ENCODE measurements around the gene DOCK9. TPM values are rescaled to one million over a fixed set of nuclear protein-coding genes. Genes with fewer than 3 reads are reported as not detected.
"Not testable (repeated sequence)": the region's sequence is repeated elsewhere in the genome, so short reads cannot be mapped to it uniquely, and the experiment has no call there.

DOCK9 gene
- total RNA-seq, 1 experiment from 2014 or later: 4.5 TPM

GRCh38 chr13:98755116-98755515 is 222.7 kb downstream of the DOCK9 start:
- H3K9me3 ChIP-seq (ENCODE audit: low read depth, low read length, poor library complexity, severe bottlenecking): peaks cover 6% of the 10 kb centered on the region
- ChIA-PET CTCF (no interaction called here), POLR2A (ENCODE audit: low non-redundant PET) (no interaction called here)
- DNase-seq (ENCODE audit: low spot score): no peak
- intact Hi-C loops (cut with micrococcal nuclease; ENCODE audit: unreplicated experiment): no loop called here
- BruUV-seq (replicated peaks): no TSS peak
- peaks cover 3% of the 10 kb centered on the region for H3K4me1 ChIP-seq (ENCODE audit: insufficient read depth, low read length, poor library complexity, severe bottlenecking)
- TF ChIP-seq EZH2 (IDR thresholded peaks at IDR 0.05; ENCODE audit: borderline replicate concordance, low read depth, low read length, poor library complexity, severe bottlenecking): no peak
- TF ChIP-seq, protein P1, sequence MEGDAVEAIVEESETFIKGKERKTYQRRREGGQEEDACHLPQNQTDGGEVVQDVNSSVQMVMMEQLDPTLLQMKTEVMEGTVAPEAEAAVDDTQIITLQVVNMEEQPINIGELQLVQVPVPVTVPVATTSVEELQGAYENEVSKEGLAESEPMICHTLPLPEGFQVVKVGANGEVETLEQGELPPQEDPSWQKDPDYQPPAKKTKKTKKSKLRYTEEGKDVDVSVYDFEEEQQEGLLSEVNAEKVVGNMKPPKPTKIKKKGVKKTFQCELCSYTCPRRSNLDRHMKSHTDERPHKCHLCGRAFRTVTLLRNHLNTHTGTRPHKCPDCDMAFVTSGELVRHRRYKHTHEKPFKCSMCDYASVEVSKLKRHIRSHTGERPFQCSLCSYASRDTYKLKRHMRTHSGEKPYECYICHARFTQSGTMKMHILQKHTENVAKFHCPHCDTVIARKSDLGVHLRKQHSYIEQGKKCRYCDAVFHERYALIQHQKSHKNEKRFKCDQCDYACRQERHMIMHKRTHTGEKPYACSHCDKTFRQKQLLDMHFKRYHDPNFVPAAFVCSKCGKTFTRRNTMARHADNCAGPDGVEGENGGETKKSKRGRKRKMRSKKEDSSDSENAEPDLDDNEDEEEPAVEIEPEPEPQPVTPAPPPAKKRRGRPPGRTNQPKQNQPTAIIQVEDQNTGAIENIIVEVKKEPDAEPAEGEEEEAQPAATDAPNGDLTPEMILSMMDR (conservative IDR thresholded peaks at IDR 0.05; ENCODE audit: low read depth, low read length): no peak
- no peak overlapping the region for H3K4me3 ChIP-seq (ENCODE audit: low read depth, low read length, poor library complexity, severe bottlenecking)
- peaks cover 30% of the 10 kb centered on the region for H3K27me3 ChIP-seq (replicated peaks; ENCODE audit: insufficient read depth, low read depth, low read length, poor library complexity)
- no peak overlapping the region for H3K27ac ChIP-seq (ENCODE audit: low read depth, low read length, poor library complexity, severe bottlenecking)
- no peaks in the 10 kb centered on the region for H3K36me3 ChIP-seq (ENCODE audit: insufficient read depth, low read length, poor library complexity, severe bottlenecking)

- H3K4me3 ChIP-seq (ENCODE audit: low read depth, low read length, poor library complexity, severe bottlenecking); intact Hi-C loops (cut with micrococcal nuclease; ENCODE audit: unreplicated experiment); BruUV-seq (replicated peaks); H3K36me3 ChIP-seq (ENCODE audit: insufficient read depth, low read length, poor library complexity, severe bottlenecking); H3K9me3 ChIP-seq (ENCODE audit: low read depth, low read length, poor library complexity, severe bottlenecking); H3K27ac ChIP-seq (ENCODE audit: low read depth, low read length, poor library complexity, severe bottlenecking); CTCF ChIA-PET; POLR2A ChIA-PET (ENCODE audit: low non-redundant PET); H3K4me1 ChIP-seq (ENCODE audit: insufficient read depth, low read length, poor library complexity, severe bottlenecking); DNase-seq (ENCODE audit: low spot score): not testable (repeated sequence)
- peaks cover 34% of the 10 kb centered on the region for H3K27me3 ChIP-seq (replicated peaks; ENCODE audit: insufficient read depth, low read depth, low read length, poor library complexity)
Measured at GRCh38 chr13:98754468-98754867, 223.4 kb downstream of the DOCK9 start.

DNA sequence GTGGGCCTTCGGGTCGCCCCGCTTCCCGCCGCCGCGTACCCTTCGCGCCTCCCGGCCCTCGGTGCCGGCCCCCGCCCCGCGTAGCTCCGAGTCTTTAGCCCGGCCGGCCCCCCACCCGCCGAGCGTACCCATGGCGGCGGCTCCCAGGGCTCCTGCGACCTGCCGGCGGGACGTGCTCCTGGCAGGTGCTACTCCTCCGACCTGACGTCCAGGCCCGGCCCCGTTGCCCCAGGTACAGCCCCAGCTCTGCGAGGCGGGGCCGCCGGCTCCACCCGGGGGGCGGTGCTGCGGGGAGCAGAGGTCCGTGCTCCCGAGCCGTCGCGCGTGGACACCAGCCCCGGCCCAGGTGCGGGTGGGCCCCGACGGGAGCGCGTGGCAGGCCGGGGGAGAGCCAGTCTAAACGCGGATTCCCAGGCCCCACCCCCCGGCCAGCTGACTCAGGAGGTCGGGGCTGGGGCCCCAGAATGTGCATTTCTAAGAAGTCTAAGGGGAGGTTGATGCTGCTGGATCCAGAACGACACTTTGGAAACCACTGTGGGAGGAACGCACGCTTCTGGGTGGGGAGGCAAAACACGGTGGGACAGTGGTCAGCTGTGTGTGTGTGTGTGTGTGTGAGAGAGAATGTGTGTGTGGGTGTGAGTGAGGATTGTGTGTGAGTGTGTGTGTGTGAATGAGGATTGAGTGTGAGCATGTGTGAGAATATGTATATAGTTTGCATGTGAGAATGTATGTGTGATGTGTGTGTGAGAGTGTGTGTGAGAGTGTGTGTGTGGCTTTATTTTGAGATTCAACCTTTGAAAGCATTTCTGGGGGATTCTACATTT is 225.2 kb downstream of the DOCK9 start, which contains the start of gene SLC15A1:
TSS of gene SLC15A1 (minus strand) at position 206 of the 824 bp plus-strand sequence. CDS start at position 132, 74 bp downstream.
- ChIA-PET POLR2A (ENCODE audit: low non-redundant PET) (no interaction called here), CTCF (no interaction called here)

More for the DNA sequence above, 225.2 kb downstream of the DOCK9 start, which contains the start of gene SLC15A1:
- Histone ChIP-seq H3K27ac (ENCODE audit: low read depth, low read length, poor library complexity, severe bottlenecking) (no peak within 1 kb of the TSS), H3K27me3 (replicated peaks; ENCODE audit: insufficient read depth, low read depth, low read length, poor library complexity) (peaks cover 42% of the 10 kb centered on the region), H3K4me1 (ENCODE audit: insufficient read depth, low read length, poor library complexity, severe bottlenecking) (peaks cover 3% of the 10 kb centered on the region), H3K36me3 (ENCODE audit: insufficient read depth, low read length, poor library complexity, severe bottlenecking) (no peaks in the 10 kb centered on the region), H3K4me3 (ENCODE audit: low read depth, low read length, poor library complexity, severe bottlenecking) (peak within 1 kb of the TSS; percentile 32), H3K9me3 (ENCODE audit: low read depth, low read length, poor library complexity, severe bottlenecking) (peaks cover 6% of the 10 kb centered on the region)
- TF ChIP-seq EZH2 (IDR thresholded peaks at IDR 0.05; ENCODE audit: borderline replicate concordance, low read depth, low read length, poor library complexity, severe bottlenecking): peak; percentile 89
- TF ChIP-seq, protein P1 (conservative IDR thresholded peaks at IDR 0.05; ENCODE audit: low read depth, low read length): no peak
- DNase-seq (ENCODE audit: low spot score): no peak
- BruUV-seq (replicated peaks): no TSS peak
- intact Hi-C loops (cut with micrococcal nuclease; ENCODE audit: unreplicated experiment): no loop called here

All from A673 (cell line).